CD8-positive, alpha-beta memory T cell (primary cell): Measurements from ENCODE around the gene GNG13. TPM values are rescaled to one million over a fixed set of nuclear protein-coding genes. Genes with fewer than 3 reads are reported as not detected.

ENCODE experiments used
- CTCF ChIA-PET: fragments of 350-600 bp; sonication (Branson Sonifier 250); formaldehyde crosslinking; loops from one replicate; lab custom pipeline; 2021; ENCODE audit warnings: antibody characterized with exemption; lab: Charles Lee
- POLR2A ChIA-PET: fragments of 350-600 bp; sonication (Branson Sonifier 250); formaldehyde crosslinking; loops from one replicate; lab custom pipeline; 2021; ENCODE audit warnings: antibody characterized with exemption; lab: Charles Lee
- DNase-seq, 5 donors: peaks; one replicate each; pipeline versions ENCODE4 v3.0.0 to v3.0.0-alpha.2; 2020 to 2022; ENCODE audit warnings: mixed read lengths in 1 of 5
- H3K27ac ChIP-seq: one replicate; pipeline ENCODE4 v1.7.0; 2013; ENCODE audit warnings: low read depth, mild to moderate bottlenecking, low read length, moderate library complexity
- H3K27me3 ChIP-seq: 2 replicates; pipeline ENCODE4 v1.7.0; 2013; ENCODE audit warnings: low read length, mild to moderate bottlenecking; ENCODE audit not compliant: insufficient read depth, poor library complexity, severe bottlenecking
- H3K36me3 ChIP-seq: 2 replicates; pipeline ENCODE4 v1.7.0; 2013; ENCODE audit warnings: mild to moderate bottlenecking, low read length, moderate library complexity; ENCODE audit not compliant: insufficient read depth
- H3K4me1 ChIP-seq: 2 replicates; pipeline ENCODE4 v1.7.0; 2013; ENCODE audit warnings: mild to moderate bottlenecking, low read length, moderate library complexity; ENCODE audit not compliant: insufficient read depth
- H3K4me3 ChIP-seq: 2 replicates; pipeline ENCODE4 v1.7.0; 2013; ENCODE audit warnings: mild to moderate bottlenecking, low read length
- H3K9me3 ChIP-seq: 2 replicates; pipeline ENCODE4 v1.7.0; 2013; ENCODE audit warnings: mild to moderate bottlenecking, low read length
- H3K27ac Mint-ChIP-seq, 8 donors: one replicate each; pipeline ENCODE4 v1.8.0; 2020 to 2021; ENCODE audit warnings: mixed read lengths in 8 of 8, mild to moderate bottlenecking in 6 of 8, inconsistent platforms in 3 of 8, moderate library complexity in 3 of 8
- H3K27me3 Mint-ChIP-seq, 2 donors: one replicate each; pipeline ENCODE4 v1.8.0; 2020 to 2021; ENCODE audit warnings: mixed read lengths in 2 of 2, mild to moderate bottlenecking in 1 of 2, moderate library complexity in 1 of 2
- H3K36me3 Mint-ChIP-seq, 3 donors: one replicate each; pipeline ENCODE4 v1.8.0; 2020 to 2021; ENCODE audit warnings: mixed read lengths in 3 of 3, inconsistent platforms in 1 of 3, mild to moderate bottlenecking in 1 of 3
- H3K4me1 Mint-ChIP-seq, 3 donors: one replicate each; pipeline ENCODE4 v1.8.0; 2020 to 2021; ENCODE audit warnings: mixed read lengths in 3 of 3, inconsistent platforms in 1 of 3, mild to moderate bottlenecking in 1 of 3
- H3K4me3 Mint-ChIP-seq, 7 donors: one replicate each; pipeline ENCODE4 v1.8.0; 2020 to 2021; ENCODE audit warnings: mixed read lengths in 7 of 7, mild to moderate bottlenecking in 6 of 7, moderate library complexity in 4 of 7, inconsistent platforms in 2 of 7
- H3K9me3 Mint-ChIP-seq, 5 donors: one replicate each; pipeline ENCODE4 v1.8.0; 2020 to 2022; ENCODE audit warnings: mixed read lengths in 5 of 5, mild to moderate bottlenecking in 3 of 5, moderate library complexity in 2 of 5, inconsistent platforms in 1 of 5
- polyA plus RNA-seq: library from polyadenylated mRNA; unstranded; fragments of 300-500 nt; fragmentation: Illumina TruSeq; gene quantifications from one replicate; pipeline ENCODE4 v1.2.3, GENCODE V29; 2021
- total RNA-seq, 2 experiments: library from RNA; stranded (reverse); gene quantifications; one replicate each; pipeline ENCODE4 v1.2.3, GENCODE V29; 2021

Gene GNG13
- total and polyA plus RNA-seq, 3 experiments from 2014 or later, result not detected

DNA sequence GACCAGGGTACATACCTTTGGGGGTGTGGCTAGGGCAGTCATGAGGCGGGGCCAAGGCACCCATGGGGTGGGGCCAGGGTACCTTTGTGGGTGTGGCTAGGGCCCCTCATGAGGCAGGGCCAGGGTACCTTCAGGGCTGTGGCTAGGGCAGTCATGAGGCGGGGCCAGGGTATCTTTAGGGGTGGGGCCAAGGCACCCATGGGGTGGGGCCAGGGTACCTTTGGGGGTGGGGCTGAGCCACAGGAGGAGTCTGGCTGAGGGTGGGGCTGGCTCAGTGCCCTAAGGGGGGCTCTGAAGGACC, 3.5 kb downstream of the GNG13 start:
- H3K9me3 Mint-ChIP-seq, result peaks cover 0 to 2% (median 0%) of the 10 kb centered on the region in 5 donors
- no peak overlapping the region for H3K27ac ChIP-seq
- no peaks in the 10 kb centered on the region for H3K36me3 ChIP-seq
- no peak overlapping the region for H3K4me3 ChIP-seq
- H3K27me3 ChIP-seq, result peaks cover 6% of the 10 kb centered on the region
- no peaks in the 10 kb centered on the region for H3K4me1 ChIP-seq
- no peak overlapping the region for H3K27ac Mint-ChIP-seq
- no peak overlapping the region for H3K4me3 Mint-ChIP-seq
- POLR2A ChIA-PET, result no interaction called here
- no peaks in the 10 kb centered on the region for H3K36me3 Mint-ChIP-seq
- no peaks in the 10 kb centered on the region for H3K4me1 Mint-ChIP-seq
- peaks cover 8 to 11% of the 10 kb centered on the region in 2 donors for H3K27me3 Mint-ChIP-seq
- H3K9me3 ChIP-seq, result no peaks in the 10 kb centered on the region
- no peak for DNase-seq
- CTCF ChIA-PET, result no interaction called here

- CTCF ChIA-PET, result no interaction called here
- POLR2A ChIA-PET, result no interaction called here
- Histone ChIP-seq H3K27ac (no peak overlapping the region), H3K4me3 (no peak overlapping the region), H3K4me1 (no peaks in the 10 kb centered on the region), H3K36me3 (no peaks in the 10 kb centered on the region), H3K27me3 (peaks cover 5% of the 10 kb centered on the region), H3K9me3 (no peaks in the 10 kb centered on the region)
- Mint-ChIP-seq H3K4me3 (no peak overlapping the region), H3K36me3 (peaks cover 0 to 3% (median 0%) of the 10 kb centered on the region in 3 donors), H3K9me3 (peaks cover 0 to 2% (median 0%) of the 10 kb centered on the region in 5 donors), H3K27ac (no peak overlapping the region), H3K4me1 (peaks cover 0 to 2% (median 0%) of the 10 kb centered on the region in 3 donors), H3K27me3 (peaks cover 8% of the 10 kb centered on the region in 2 donors)
- DNase-seq, result no peak
These were observed 4.0 kb downstream of the GNG13 start for GRCh38 chr16:796296-797119.

GRCh38 chr16:795580-796229, 4.8 kb downstream of the GNG13 start:
- no peak for DNase-seq
- no peaks in the 10 kb centered on the region for H3K4me1 ChIP-seq
- ChIA-PET POLR2A (no interaction called here), CTCF (no interaction called here)
- H3K27ac ChIP-seq, result no peak overlapping the region
- no peaks in the 10 kb centered on the region for H3K27me3 ChIP-seq
- no peaks in the 10 kb centered on the region for H3K36me3 ChIP-seq
- H3K4me1 Mint-ChIP-seq, result peaks cover 0 to 3% (median 0%) of the 10 kb centered on the region in 3 donors
- H3K4me3 ChIP-seq, result no peak overlapping the region
- H3K9me3 Mint-ChIP-seq, result peaks cover 0 to 2% (median 0%) of the 10 kb centered on the region in 5 donors
- H3K27ac Mint-ChIP-seq, result no peak overlapping the region
- peaks cover 2 to 3% of the 10 kb centered on the region in 2 donors for H3K27me3 Mint-ChIP-seq
- no peaks in the 10 kb centered on the region for H3K9me3 ChIP-seq
- H3K36me3 Mint-ChIP-seq, result peaks cover 0 to 8% (median 0%) of the 10 kb centered on the region in 3 donors
- no peak overlapping the region for H3K4me3 Mint-ChIP-seq

DNA sequence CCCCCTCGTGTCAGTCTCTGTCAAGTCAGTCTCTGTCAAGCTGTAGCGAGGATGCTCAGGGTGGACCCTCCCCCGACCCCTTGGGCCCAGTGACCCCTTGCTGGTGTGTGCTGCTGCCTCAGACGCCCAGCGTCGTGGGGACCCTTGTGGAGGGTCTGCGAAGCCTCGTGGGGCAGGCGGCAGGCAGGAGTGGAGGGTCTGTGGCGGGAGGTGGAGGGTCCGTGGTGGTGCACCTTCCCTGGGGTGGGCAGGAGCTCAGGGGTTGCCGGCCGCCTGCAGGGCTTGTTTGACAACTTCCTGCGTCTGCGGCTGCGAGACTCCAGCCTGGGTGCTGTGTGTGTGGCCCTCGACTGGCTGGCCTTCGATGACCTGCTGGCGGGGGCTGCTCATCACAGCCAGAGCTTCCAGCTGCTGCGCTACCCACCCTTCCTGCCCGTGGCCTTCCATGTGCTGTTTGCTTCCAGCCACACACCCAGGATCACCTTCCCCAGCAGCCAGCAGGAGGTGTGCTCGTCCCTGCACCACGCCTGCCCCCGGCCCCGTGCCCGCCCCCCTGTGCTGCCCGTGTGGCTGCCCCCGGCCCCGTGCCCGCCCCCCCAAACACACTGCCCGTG, 5.6 kb downstream of the GNG13 start:
- H3K4me3 Mint-ChIP-seq, result no peak overlapping the region
- H3K27me3 Mint-ChIP-seq, result peaks cover 2 to 3% of the 10 kb centered on the region in 2 donors
- no peak for DNase-seq
- H3K36me3 ChIP-seq, result no peaks in the 10 kb centered on the region
- H3K9me3 ChIP-seq, result no peaks in the 10 kb centered on the region
- peaks cover 0 to 3% (median 0%) of the 10 kb centered on the region in 3 donors for H3K4me1 Mint-ChIP-seq
- H3K9me3 Mint-ChIP-seq, result peaks cover 0 to 2% (median 0%) of the 10 kb centered on the region in 5 donors
- peaks cover 0 to 8% (median 0%) of the 10 kb centered on the region in 3 donors for H3K36me3 Mint-ChIP-seq
- H3K27me3 ChIP-seq, result no peaks in the 10 kb centered on the region
- CTCF ChIA-PET, result no interaction called here
- POLR2A ChIA-PET, result no interaction called here
- H3K4me3 ChIP-seq, result no peak overlapping the region
- H3K27ac Mint-ChIP-seq, result no peak overlapping the region
- H3K4me1 ChIP-seq, result no peaks in the 10 kb centered on the region
- no peak overlapping the region for H3K27ac ChIP-seq

GRCh38 chr16:794091-794822, 6.3 kb downstream of the GNG13 start:
- H3K9me3 Mint-ChIP-seq, result peaks cover 0 to 2% (median 0%) of the 10 kb centered on the region in 5 donors
- Histone ChIP-seq H3K9me3 (no peaks in the 10 kb centered on the region), H3K27me3 (no peaks in the 10 kb centered on the region), H3K27ac (no peak overlapping the region), H3K4me3 (no peak overlapping the region), H3K36me3 (no peaks in the 10 kb centered on the region), H3K4me1 (peaks cover under 1% of the 10 kb centered on the region)
- DNase-seq, result no peak
- no peak overlapping the region for H3K4me3 Mint-ChIP-seq
- peaks cover 0 to 8% (median 0%) of the 10 kb centered on the region in 3 donors for H3K36me3 Mint-ChIP-seq
- POLR2A ChIA-PET, result no interaction called here
- CTCF ChIA-PET, result no interaction called here
- H3K4me1 Mint-ChIP-seq, result peaks cover 0 to 3% (median 0%) of the 10 kb centered on the region in 3 donors
- H3K27me3 Mint-ChIP-seq, result peaks cover 2 to 3% of the 10 kb centered on the region in 2 donors
- no peak overlapping the region for H3K27ac Mint-ChIP-seq

GRCh38 chr16:793414-793813, 7.1 kb downstream of the GNG13 start:
- DNase-seq, result no peak
- peaks cover 0 to 2% (median 0%) of the 10 kb centered on the region in 5 donors for H3K9me3 Mint-ChIP-seq
- no peak overlapping the region for H3K4me3 Mint-ChIP-seq
- H3K36me3 Mint-ChIP-seq, result peaks cover 0 to 8% (median 0%) of the 10 kb centered on the region in 3 donors
- no peak overlapping the region for H3K27ac Mint-ChIP-seq
- H3K4me1 Mint-ChIP-seq, result peaks cover 0 to 3% (median 0%) of the 10 kb centered on the region in 3 donors
- ChIA-PET CTCF (no interaction called here), POLR2A (no interaction called here)
- H3K9me3 ChIP-seq, result no peaks in the 10 kb centered on the region
- peaks cover 4% of the 10 kb centered on the region for H3K4me1 ChIP-seq
- no peaks in the 10 kb centered on the region for H3K36me3 ChIP-seq
- no peak overlapping the region for H3K27ac ChIP-seq
- peaks cover 0 to 1% of the 10 kb centered on the region in 2 donors for H3K27me3 Mint-ChIP-seq
- no peak overlapping the region for H3K4me3 ChIP-seq
- no peaks in the 10 kb centered on the region for H3K27me3 ChIP-seq

DNA sequence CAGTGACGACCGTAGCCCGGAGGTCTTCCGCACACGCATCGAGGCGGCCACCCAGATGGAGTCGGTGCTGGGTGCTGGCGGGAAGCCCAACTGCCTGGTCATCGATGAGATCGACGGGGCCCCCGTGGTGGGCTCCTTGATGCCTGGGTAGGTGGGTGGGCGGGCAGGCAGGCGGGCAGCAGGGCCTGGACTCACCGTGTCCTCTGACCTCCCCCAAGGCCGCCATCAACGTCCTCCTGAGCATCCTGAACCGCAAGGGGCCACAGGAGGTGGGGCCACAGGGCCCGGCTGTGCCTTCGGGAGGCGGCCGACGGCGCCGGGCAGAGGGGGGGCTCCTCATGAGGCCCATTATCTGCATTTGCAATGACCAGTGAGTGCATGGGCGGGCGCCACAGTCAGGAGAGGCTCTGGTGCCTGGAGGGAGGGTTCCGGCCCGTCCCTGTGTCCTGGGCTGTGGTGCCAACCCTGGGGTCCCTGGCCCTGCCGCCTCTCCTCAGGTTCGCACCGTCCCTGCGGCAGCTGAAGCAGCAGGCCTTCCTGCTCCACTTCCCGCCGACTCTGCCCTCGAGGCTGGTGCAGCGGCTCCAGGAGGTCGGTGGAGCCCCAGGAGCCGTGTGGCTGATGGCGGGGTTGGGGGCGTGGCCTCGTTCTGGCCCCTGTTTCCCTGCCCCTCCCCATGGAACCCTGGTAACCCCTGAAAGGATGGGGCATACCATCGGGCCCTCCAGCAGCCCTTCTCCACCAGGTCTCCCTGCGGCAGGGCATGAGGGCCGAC, 8.1 kb downstream of the GNG13 start:
- Histone ChIP-seq H3K36me3 (no peaks in the 10 kb centered on the region), H3K4me3 (no peak overlapping the region), H3K4me1 (peaks cover 4% of the 10 kb centered on the region), H3K27ac (no peak overlapping the region), H3K9me3 (no peaks in the 10 kb centered on the region), H3K27me3 (no peaks in the 10 kb centered on the region)
- DNase-seq, result no peak
- H3K4me1 Mint-ChIP-seq, result peaks cover 0 to 6% (median 0%) of the 10 kb centered on the region in 3 donors
- no peak overlapping the region for H3K4me3 Mint-ChIP-seq
- CTCF ChIA-PET, result no interaction called here
- H3K9me3 Mint-ChIP-seq, result no peaks in the 10 kb centered on the region
- H3K27ac Mint-ChIP-seq, result no peak overlapping the region
- H3K36me3 Mint-ChIP-seq, result peaks cover 0 to 9% (median 0%) of the 10 kb centered on the region in 3 donors
- H3K27me3 Mint-ChIP-seq, result no peaks in the 10 kb centered on the region
- POLR2A ChIA-PET, result no interaction called here
